Measurements from ENCODE around the gene NR2C2.

NR2C2 gene

DNA sequence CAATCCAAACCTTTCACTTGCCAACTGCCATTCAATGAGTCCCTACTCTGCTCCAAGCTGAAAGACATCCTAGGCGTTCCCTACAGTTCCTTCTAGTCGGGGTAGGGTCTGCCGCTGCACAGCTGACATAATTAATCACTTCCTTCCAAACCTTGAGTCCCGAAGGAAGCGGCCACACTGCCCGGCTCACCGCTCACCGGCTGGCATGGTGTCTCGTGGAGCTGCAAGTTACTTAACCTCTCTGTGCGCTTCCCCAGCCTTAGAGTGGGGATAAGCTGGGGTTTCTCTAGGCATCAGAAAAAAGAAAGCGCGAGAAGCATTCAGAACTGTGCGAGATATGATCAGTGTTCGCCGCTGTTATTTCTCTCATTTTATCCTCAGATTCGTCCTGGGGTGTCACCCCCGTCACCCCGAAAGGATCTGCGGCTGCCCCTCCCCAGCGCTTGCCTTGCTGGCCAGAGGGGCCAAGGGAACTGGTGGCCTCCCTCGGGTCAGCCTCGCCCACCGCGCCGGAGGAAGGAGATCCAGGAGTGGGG, 117.0 kb downstream of the NR2C2 start:
- H3K4me1 ChIP-seq (ENCODE audit: insufficient read depth, low read length), result no peaks in the 10 kb centered on the region
- H3K9me3 ChIP-seq (ENCODE audit: control insufficient read depth, insufficient read depth, low read length), result no peaks in the 10 kb centered on the region
- peak overlapping the region; percentile 88 for H3K9ac ChIP-seq (ENCODE audit: low read depth, low read length)
- H3K36me3 ChIP-seq (ENCODE audit: insufficient read depth, low read length), result no peaks in the 10 kb centered on the region

DNA sequence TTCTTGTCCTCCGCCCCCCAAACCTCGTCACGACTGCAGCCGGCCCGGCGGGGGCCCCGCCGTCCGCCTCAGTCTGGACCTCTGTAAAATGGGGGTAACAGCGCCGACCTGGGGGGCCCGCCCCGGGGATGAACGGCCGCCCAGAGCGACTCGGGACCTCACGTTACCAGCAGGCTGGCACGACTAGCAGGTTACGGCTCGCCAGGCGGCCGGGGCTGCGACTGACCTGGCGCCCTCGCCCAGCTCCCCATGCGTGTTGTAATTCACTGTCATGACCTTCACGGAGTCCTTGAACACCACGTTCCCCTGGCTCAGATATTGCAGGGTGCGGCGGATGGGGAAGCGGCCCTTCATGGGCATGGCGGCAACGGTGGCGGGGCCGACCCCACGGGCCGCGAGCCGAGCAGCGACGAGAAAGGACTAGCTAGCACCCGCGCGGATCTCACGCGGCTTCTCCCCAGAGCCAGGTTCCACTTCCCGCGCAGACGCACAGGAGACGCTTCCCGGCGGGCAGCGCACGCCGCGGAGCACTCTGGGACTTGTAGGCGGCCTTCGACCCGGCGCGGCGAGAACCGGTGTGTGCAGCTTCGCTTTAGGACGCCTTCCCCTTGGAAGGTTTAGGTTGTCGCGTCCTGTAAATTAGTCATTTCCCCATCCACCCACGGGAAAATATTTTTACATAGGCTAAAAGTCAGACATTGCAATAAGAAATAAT, 117.6 kb downstream of the NR2C2 start, which contains the start of gene MRPS25:
TSS of gene MRPS25 (minus strand) at position 481 of the 715 bp plus-strand sequence. CDS start at position 360, 121 bp downstream.
- H3K36me3 ChIP-seq (ENCODE audit: insufficient read depth, low read length), result no peaks in the 10 kb centered on the region
- peak within 1 kb of the TSS; percentile 88 for H3K9ac ChIP-seq (ENCODE audit: low read depth, low read length)
- no peaks in the 10 kb centered on the region for H3K4me1 ChIP-seq (ENCODE audit: insufficient read depth, low read length)
- H3K9me3 ChIP-seq (ENCODE audit: control insufficient read depth, insufficient read depth, low read length), result no peaks in the 10 kb centered on the region

GRCh38 chr3:15065550-15066007, 118.2 kb downstream of the NR2C2 start:
- peak overlapping the region; percentile 88; the same call in 1 of the 2 replicates for H3K9ac ChIP-seq (ENCODE audit: low read depth, low read length)
- H3K9me3 ChIP-seq (ENCODE audit: control insufficient read depth, insufficient read depth, low read length), result no peaks in the 10 kb centered on the region
- no peaks in the 10 kb centered on the region for H3K4me1 ChIP-seq (ENCODE audit: insufficient read depth, low read length)
- H3K36me3 ChIP-seq (ENCODE audit: insufficient read depth, low read length), result no peaks in the 10 kb centered on the region

DNA sequence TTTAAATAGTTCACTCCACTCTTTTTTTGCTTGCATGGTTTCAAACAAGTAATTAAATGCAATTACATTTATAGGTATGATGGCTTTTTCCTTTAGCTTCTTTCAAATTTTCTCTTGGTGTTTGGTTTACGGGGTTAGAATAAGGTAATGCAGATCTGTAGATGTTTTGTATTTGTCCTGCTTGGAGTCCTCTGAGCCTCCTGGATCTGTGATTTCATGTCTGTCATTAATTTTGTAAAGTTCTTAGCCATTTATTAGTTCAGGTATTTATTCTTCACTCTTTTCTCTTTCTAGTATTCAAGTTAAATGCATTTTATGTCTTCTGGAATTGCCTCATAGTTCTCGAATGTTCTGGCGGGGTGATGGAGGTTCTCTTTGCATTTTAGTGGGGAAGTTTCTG, 119.1 kb downstream of the NR2C2 start:
- H3K4me1 ChIP-seq (ENCODE audit: insufficient read depth, low read length), result no peaks in the 10 kb centered on the region
- no peak overlapping the region for H3K9ac ChIP-seq (ENCODE audit: low read depth, low read length)
- H3K36me3 ChIP-seq (ENCODE audit: insufficient read depth, low read length), result no peaks in the 10 kb centered on the region
- no peaks in the 10 kb centered on the region for H3K9me3 ChIP-seq (ENCODE audit: control insufficient read depth, insufficient read depth, low read length)

GRCh38 chr3:15069441-15069840, 122.1 kb downstream of the NR2C2 start:
- no peaks in the 10 kb centered on the region for H3K4me1 ChIP-seq (ENCODE audit: insufficient read depth, low read length)
- H3K9ac ChIP-seq (ENCODE audit: low read depth, low read length), result no peak overlapping the region
- H3K9me3 ChIP-seq (ENCODE audit: control insufficient read depth, insufficient read depth, low read length), result no peaks in the 10 kb centered on the region
- peaks cover 6% of the 10 kb centered on the region for H3K36me3 ChIP-seq (ENCODE audit: insufficient read depth, low read length)

DNA sequence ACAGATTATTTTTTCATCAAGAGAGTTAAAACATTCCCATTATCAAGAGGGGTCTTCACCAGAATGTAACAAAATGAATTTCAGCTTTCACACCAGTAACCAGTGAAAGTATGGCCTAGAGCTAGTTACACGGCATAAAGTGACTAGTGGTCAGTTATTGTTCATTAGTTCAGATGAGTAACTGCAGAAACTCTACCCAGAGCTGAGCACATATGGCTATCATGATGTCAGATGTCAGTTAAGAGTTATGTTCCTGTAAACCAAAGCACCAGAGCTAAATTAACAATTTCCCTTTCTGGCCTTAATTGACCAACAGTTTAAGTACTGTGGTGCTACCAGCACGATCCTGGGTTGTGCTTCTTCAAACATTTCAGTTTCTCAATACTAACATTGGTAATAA, 124.3 kb downstream of the NR2C2 start:
- Histone ChIP-seq H3K9ac (ENCODE audit: low read depth, low read length) (no peak overlapping the region), H3K36me3 (ENCODE audit: insufficient read depth, low read length) (peaks cover 8% of the 10 kb centered on the region), H3K4me1 (ENCODE audit: insufficient read depth, low read length) (no peaks in the 10 kb centered on the region), H3K9me3 (ENCODE audit: control insufficient read depth, insufficient read depth, low read length) (no peaks in the 10 kb centered on the region)

GRCh38 chr3:15074500-15074899, 127.1 kb downstream of the NR2C2 start:
- H3K4me1 ChIP-seq (ENCODE audit: insufficient read depth, low read length), result no peaks in the 10 kb centered on the region
- H3K9me3 ChIP-seq (ENCODE audit: control insufficient read depth, insufficient read depth, low read length), result no peaks in the 10 kb centered on the region
- no peak overlapping the region for H3K9ac ChIP-seq (ENCODE audit: low read depth, low read length)
- H3K36me3 ChIP-seq (ENCODE audit: insufficient read depth, low read length), result peaks cover 14% of the 10 kb centered on the region

DNA sequence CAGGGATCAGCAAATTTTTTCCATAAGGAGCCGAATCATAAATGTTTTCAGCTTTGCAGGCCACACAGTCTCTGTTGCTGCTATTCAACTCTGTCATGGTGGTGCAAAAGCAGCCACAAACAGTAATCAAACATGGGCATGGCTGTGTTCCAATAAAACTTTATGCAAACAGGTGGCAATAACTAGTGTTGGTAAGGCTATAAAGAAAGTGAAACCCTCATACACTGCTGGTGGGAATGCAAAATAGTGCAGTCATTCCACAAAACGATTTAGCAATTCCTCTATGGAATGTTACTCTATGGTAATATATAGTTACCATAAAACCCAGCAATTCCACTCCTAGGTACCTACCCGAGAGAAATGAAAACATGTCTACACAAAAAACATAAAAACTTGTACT, 131.7 kb downstream of the NR2C2 start:
- Histone ChIP-seq H3K9ac (ENCODE audit: low read depth, low read length) (no peak overlapping the region), H3K9me3 (ENCODE audit: control insufficient read depth, insufficient read depth, low read length) (no peaks in the 10 kb centered on the region), H3K4me1 (ENCODE audit: insufficient read depth, low read length) (no peaks in the 10 kb centered on the region), H3K36me3 (ENCODE audit: insufficient read depth, low read length) (peaks cover 14% of the 10 kb centered on the region)

DNA sequence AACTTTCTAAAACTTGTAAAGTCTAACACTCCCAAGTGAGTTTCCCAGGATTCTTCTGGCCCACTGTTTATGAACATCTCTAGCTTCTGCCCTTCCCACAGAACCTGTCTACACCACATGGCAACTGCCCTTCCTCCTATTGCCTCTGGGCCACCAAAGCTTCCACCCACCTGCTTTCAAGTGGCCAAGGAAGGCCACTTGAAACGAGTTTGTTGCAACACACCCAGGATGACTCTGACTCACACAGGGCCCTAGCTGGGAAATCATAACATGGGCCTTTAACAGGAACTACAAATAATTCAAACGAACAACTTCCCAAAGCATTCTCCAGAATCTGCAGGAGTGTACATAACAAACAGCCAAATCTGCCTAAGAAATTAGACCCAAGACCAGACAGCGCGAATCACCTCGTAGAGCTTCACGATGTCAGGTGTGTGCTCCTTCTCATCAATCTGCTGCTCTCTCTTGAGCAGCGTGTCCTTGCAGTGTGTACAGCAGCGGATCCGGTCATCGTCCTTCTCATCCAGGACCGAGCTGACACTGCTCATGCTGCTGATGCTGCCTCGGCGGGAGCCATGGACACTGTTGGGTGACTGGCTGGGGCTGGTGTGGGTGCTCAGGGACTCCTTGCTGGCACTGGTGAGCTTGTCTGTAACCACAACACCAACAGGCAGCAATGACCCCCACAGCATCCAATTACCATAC, 134.7 kb downstream of the NR2C2 start:
- H3K36me3 ChIP-seq (ENCODE audit: insufficient read depth, low read length), result peaks cover 20% of the 10 kb centered on the region
- H3K4me1 ChIP-seq (ENCODE audit: insufficient read depth, low read length), result no peaks in the 10 kb centered on the region
- H3K9ac ChIP-seq (ENCODE audit: low read depth, low read length), result no peak overlapping the region
- no peaks in the 10 kb centered on the region for H3K9me3 ChIP-seq (ENCODE audit: control insufficient read depth, insufficient read depth, low read length)

GRCh38 chr3:15083252-15083651, 135.9 kb downstream of the NR2C2 start:
- Histone ChIP-seq H3K9ac (ENCODE audit: low read depth, low read length) (no peak overlapping the region), H3K9me3 (ENCODE audit: control insufficient read depth, insufficient read depth, low read length) (no peaks in the 10 kb centered on the region), H3K36me3 (ENCODE audit: insufficient read depth, low read length) (peaks cover 16% of the 10 kb centered on the region), H3K4me1 (ENCODE audit: insufficient read depth, low read length) (no peaks in the 10 kb centered on the region)

- H3K36me3 ChIP-seq (ENCODE audit: insufficient read depth, low read length), result peaks cover 16% of the 10 kb centered on the region; the same call in 1 of the 2 replicates
- no peaks in the 10 kb centered on the region for H3K4me1 ChIP-seq (ENCODE audit: insufficient read depth, low read length)
- H3K9ac ChIP-seq (ENCODE audit: low read depth, low read length), result no peak overlapping the region
- H3K9me3 ChIP-seq (ENCODE audit: control insufficient read depth, insufficient read depth, low read length), result no peaks in the 10 kb centered on the region
Observed at GRCh38 chr3:15086263-15086662, 138.9 kb downstream of the NR2C2 start.

- no peak overlapping the region for H3K9ac ChIP-seq (ENCODE audit: low read depth, low read length)
- peaks cover 16% of the 10 kb centered on the region; the same call in 1 of the 2 replicates for H3K36me3 ChIP-seq (ENCODE audit: insufficient read depth, low read length)
- no peaks in the 10 kb centered on the region for H3K4me1 ChIP-seq (ENCODE audit: insufficient read depth, low read length)
- no peaks in the 10 kb centered on the region for H3K9me3 ChIP-seq (ENCODE audit: control insufficient read depth, insufficient read depth, low read length)
Observed at GRCh38 chr3:15086699-15087098, 139.3 kb downstream of the NR2C2 start.

GRCh38 chr3:15089201-15089600, 141.8 kb downstream of the NR2C2 start:
- Histone ChIP-seq H3K36me3 (ENCODE audit: insufficient read depth, low read length) (peaks cover 16% of the 10 kb centered on the region; the same call in 1 of the 2 replicates), H3K4me1 (ENCODE audit: insufficient read depth, low read length) (no peaks in the 10 kb centered on the region), H3K9me3 (ENCODE audit: control insufficient read depth, insufficient read depth, low read length) (no peaks in the 10 kb centered on the region), H3K9ac (ENCODE audit: low read depth, low read length) (no peak overlapping the region)

- Histone ChIP-seq H3K36me3 (ENCODE audit: insufficient read depth, low read length) (0 out of 2 replicates have a peak, but pooled peaks cover 9% of the 10 kb centered on the region), H3K9me3 (ENCODE audit: control insufficient read depth, insufficient read depth, low read length) (no peaks in the 10 kb centered on the region), H3K4me1 (ENCODE audit: insufficient read depth, low read length) (no peaks in the 10 kb centered on the region), H3K9ac (ENCODE audit: low read depth, low read length) (no peak overlapping the region)
Observed at GRCh38 chr3:15091575-15091974, 144.2 kb downstream of the NR2C2 start.
